ENCODE measurements around the gene RNF214. TPM values are rescaled to one million over a fixed set of nuclear protein-coding genes. Genes with fewer than 3 reads are reported as not detected.
A peak's percentile ranks its signal among the peaks of the same experiment; 100 is the strongest.

RNF214 gene
- total and polyA plus RNA-seq, 2 donors (not counting 1 experiment from before 2014, with no cell fraction given), result 12.1 to 13.4 TPM

- H3K9ac ChIP-seq (ENCODE audit: insufficient read depth, low read length), result no peak overlapping the region
- no peaks in the 10 kb centered on the region for H4K20me1 ChIP-seq (ENCODE audit: control insufficient read depth, extremely low read depth, insufficient read depth, low read length)
- H2AFZ ChIP-seq (ENCODE audit: low read length), result no peak overlapping the region
- DNase-seq (ENCODE audit: low read depth in 2 of 2), result no peak
- H3K4me2 ChIP-seq (ENCODE audit: extremely low read depth, insufficient read depth, low read length), result peak overlapping the region; percentile 77
- no peak for TF ChIP-seq EZH2 (IDR thresholded peaks at IDR 0.05; ENCODE audit: low read length, missing control alignments)
- no peak for TF ChIP-seq CTCF (conservative IDR thresholded peaks at IDR 0.05 in 1 of 2, IDR thresholded peaks at IDR 0.05 in 1 of 2; ENCODE audit: low read depth in 1 of 2, low read length in 2 of 2)
- peaks cover 8% of the 10 kb centered on the region for H3K4me1 ChIP-seq (ENCODE audit: control insufficient read depth, extremely low read depth, insufficient read depth, low read length)
- no peaks in the 10 kb centered on the region for H3K27me3 ChIP-seq (ENCODE audit: control insufficient read depth, insufficient read depth, low read length)
- no peaks in the 10 kb centered on the region for H3K9me3 ChIP-seq (ENCODE audit: control insufficient read depth, insufficient read depth, low read depth, low read length)
- peaks cover 17% of the 10 kb centered on the region for H3K79me2 ChIP-seq (ENCODE audit: control insufficient read depth, insufficient read depth, low read length)
- H3K27ac ChIP-seq (ENCODE audit: insufficient read depth, low read length), result no peak overlapping the region
- H3K4me3 ChIP-seq (replicated peaks in 1 of 4; ENCODE audit: control extremely low read depth in 1 of 4, insufficient read depth in 1 of 4, low read depth in 3 of 4, low read length in 4 of 4), result peak overlapping the region; percentile 45 to 87 (median 82)
- no peaks in the 10 kb centered on the region for H3K36me3 ChIP-seq (ENCODE audit: control insufficient read depth, insufficient read depth, low read length)
These were observed 81.6 kb downstream of the RNF214 start for GRCh38 chr11:117313828-117314768.

GRCh38 chr11:117314840-117315239 lies 82.4 kb downstream of the RNF214 start:
- Histone ChIP-seq H2AFZ (ENCODE audit: low read length) (no peak overlapping the region), H3K4me3 (replicated peaks in 1 of 4; ENCODE audit: control extremely low read depth in 1 of 4, insufficient read depth in 1 of 4, low read depth in 3 of 4, low read length in 4 of 4) (peak overlapping the region; percentile 81 to 87 (median 82)), H3K4me1 (ENCODE audit: control insufficient read depth, extremely low read depth, insufficient read depth, low read length) (peaks cover 8% of the 10 kb centered on the region), H3K27me3 (ENCODE audit: control insufficient read depth, insufficient read depth, low read length) (no peaks in the 10 kb centered on the region), H3K9ac (ENCODE audit: insufficient read depth, low read length) (peak overlapping the region; percentile 73), H3K27ac (ENCODE audit: insufficient read depth, low read length) (no peak overlapping the region), H4K20me1 (ENCODE audit: control insufficient read depth, extremely low read depth, insufficient read depth, low read length) (no peaks in the 10 kb centered on the region), H3K36me3 (ENCODE audit: control insufficient read depth, insufficient read depth, low read length) (no peaks in the 10 kb centered on the region), H3K9me3 (ENCODE audit: control insufficient read depth, insufficient read depth, low read depth, low read length) (no peaks in the 10 kb centered on the region), H3K4me2 (ENCODE audit: extremely low read depth, insufficient read depth, low read length) (peak overlapping the region; percentile 77), H3K79me2 (ENCODE audit: control insufficient read depth, insufficient read depth, low read length) (peaks cover 17% of the 10 kb centered on the region)
- DNase-seq (ENCODE audit: low read depth in 2 of 2), result no peak
- TF ChIP-seq CTCF (conservative IDR thresholded peaks at IDR 0.05 in 1 of 2, IDR thresholded peaks at IDR 0.05 in 1 of 2; ENCODE audit: low read depth in 1 of 2, low read length in 2 of 2) (no peak), EZH2 (IDR thresholded peaks at IDR 0.05; ENCODE audit: low read length, missing control alignments) (no peak)

- Histone ChIP-seq H2AFZ (ENCODE audit: low read length) (peak overlapping the region; percentile 98), H3K4me3 (replicated peaks in 1 of 4; ENCODE audit: control extremely low read depth in 1 of 4, insufficient read depth in 1 of 4, low read depth in 3 of 4, low read length in 4 of 4) (peak overlapping the region; percentile 81 to 87 (median 82)), H3K4me1 (ENCODE audit: control insufficient read depth, extremely low read depth, insufficient read depth, low read length) (peaks cover 8% of the 10 kb centered on the region), H3K9ac (ENCODE audit: insufficient read depth, low read length) (peak overlapping the region; percentile 73), H3K27me3 (ENCODE audit: control insufficient read depth, insufficient read depth, low read length) (no peaks in the 10 kb centered on the region), H3K4me2 (ENCODE audit: extremely low read depth, insufficient read depth, low read length) (peak overlapping the region; percentile 93), H3K27ac (ENCODE audit: insufficient read depth, low read length) (peak overlapping the region; percentile 51), H3K9me3 (ENCODE audit: control insufficient read depth, insufficient read depth, low read depth, low read length) (no peaks in the 10 kb centered on the region), H3K79me2 (ENCODE audit: control insufficient read depth, insufficient read depth, low read length) (peaks cover 17% of the 10 kb centered on the region), H4K20me1 (ENCODE audit: control insufficient read depth, extremely low read depth, insufficient read depth, low read length) (no peaks in the 10 kb centered on the region), H3K36me3 (ENCODE audit: control insufficient read depth, insufficient read depth, low read length) (no peaks in the 10 kb centered on the region)
- TF ChIP-seq EZH2 (IDR thresholded peaks at IDR 0.05; ENCODE audit: low read length, missing control alignments) (no peak), CTCF (conservative IDR thresholded peaks at IDR 0.05 in 1 of 2, IDR thresholded peaks at IDR 0.05 in 1 of 2; ENCODE audit: low read depth in 1 of 2, low read length in 2 of 2) (no peak)
- peak in 1 of 2 donors; percentile 10 for DNase-seq (ENCODE audit: low read depth in 2 of 2)
These were observed 83.1 kb downstream of the RNF214 start for GRCh38 chr11:117315285-117316196.
